Ishikawa (cell line): ENCODE data around the gene PEAK1.

Source experiments
- CEBPB ChIP-seq: IDR thresholded peaks from 2 replicates; pipeline ENCODE4 v1.6.1; 2012
- CREB1 ChIP-seq: IDR thresholded peaks from 2 replicates; pipeline ENCODE4 v1.6.1; 2012; ENCODE audit warnings: low read depth
- EP300 ChIP-seq: IDR thresholded peaks from 2 replicates; pipeline ENCODE4 v1.6.1; 2012; ENCODE audit warnings: borderline replicate concordance
- RAD21 ChIP-seq: IDR thresholded peaks from 2 replicates; pipeline ENCODE4 v1.6.1; 2012; ENCODE audit warnings: low read depth
- TAF1 ChIP-seq: IDR thresholded peaks from 2 replicates; pipeline ENCODE4 v1.6.1; 2012; ENCODE audit warnings: low read depth, mild to moderate bottlenecking
- YY1 ChIP-seq: IDR thresholded peaks from 2 replicates; pipeline ENCODE4 v1.6.1; 2012; ENCODE audit warnings: low read depth

- no peak for TF ChIP-seq TAF1
- TF ChIP-seq CREB1 = no peak
- TF ChIP-seq CEBPB = no peak
- TF ChIP-seq RAD21 = no peak
- TF ChIP-seq EP300 = no peak
- no peak for TF ChIP-seq YY1
Observed at GRCh38 chr15:77127626-77128025, 292.3 kb downstream of the PEAK1 start.
